ENCODE measurements around the gene MYOG. TPM values are rescaled to one million over a fixed set of nuclear protein-coding genes. Genes with fewer than 3 reads are reported as not detected.

The MYOG gene
- polyA plus RNA-seq, 3 donors, result not detected

DNA sequence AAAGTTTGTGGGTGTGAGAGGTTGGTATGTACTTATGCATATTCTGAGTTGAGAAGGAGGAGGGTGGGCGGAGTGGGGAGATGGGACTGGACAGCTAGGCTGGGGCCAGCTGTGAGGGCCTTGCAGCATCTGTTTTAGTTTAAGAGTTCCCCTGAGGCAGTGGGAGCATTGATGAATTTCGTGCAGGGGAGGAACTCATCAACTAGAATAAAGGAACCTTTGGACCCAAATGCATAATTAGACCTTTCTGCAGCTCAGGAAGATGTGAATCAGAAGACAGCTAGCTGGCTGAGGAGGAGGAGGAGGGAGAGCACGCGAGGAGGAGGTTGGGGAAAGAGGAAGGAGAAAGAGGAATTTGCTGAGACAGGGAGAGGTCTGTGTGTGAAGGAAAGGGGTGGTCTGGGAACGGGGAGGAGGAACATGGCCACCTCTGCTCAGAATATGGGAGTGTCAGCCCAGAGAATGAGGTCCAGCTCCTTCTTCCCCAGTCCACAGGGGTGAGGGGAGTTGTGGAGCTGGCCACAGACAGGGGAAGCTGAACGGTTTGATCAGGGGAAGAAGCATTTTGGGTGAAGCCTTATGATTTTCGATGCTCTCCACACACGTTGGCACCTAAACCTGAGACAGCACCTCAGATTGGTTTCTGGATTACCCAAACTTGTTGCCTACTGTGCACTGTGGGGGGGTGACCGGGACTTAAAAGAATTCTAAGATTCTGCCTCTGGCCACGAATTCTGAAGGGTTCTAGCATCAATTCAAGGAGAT is 27.7 kb downstream of the MYOG start:
- WGBS (ENCODE audit: insufficient coverage), result 10% methylated on average over 9 of the region's 10 CpGs
- Mint-ChIP-seq H3K9me3 (peaks cover 0 to 2% (median 0%) of the 10 kb centered on the region in 7 donors), H3K4me1 (peaks cover 70% of the 10 kb centered on the region), H3K27ac (peak overlapping the region; percentile 70 to 93 (median 90)), H3K4me3 (peak overlapping the region; percentile 58 to 82), H3K36me3 (peaks cover 3 to 12% of the 10 kb centered on the region in 2 donors), H3K27me3 (ENCODE audit: low read depth in 3 of 3) (peaks cover 0 to 1% (median 0%) of the 10 kb centered on the region in 3 donors)
- no peak for TF ChIP-seq CTCF (IDR thresholded peaks at IDR 0.05)
- Histone ChIP-seq H2AFZ (ENCODE audit: insufficient read depth, low read depth, low read length, poor library complexity, severe bottlenecking) (no peak overlapping the region), H3K4me3 (replicated peaks in 1 of 3; ENCODE audit: low read depth in 2 of 3, low read length in 3 of 3) (peak overlapping the region in 1 of 3 experiments; percentile 55), H4K20me1 (ENCODE audit: insufficient read depth, low read length) (no peaks in the 10 kb centered on the region), H3K9ac (ENCODE audit: insufficient read depth, low read length, poor library complexity, severe bottlenecking) (no peak overlapping the region), H3K79me2 (ENCODE audit: insufficient read depth, low read length) (peaks cover 6% of the 10 kb centered on the region), H3K36me3 (replicated peaks in 1 of 2; ENCODE audit: control insufficient read depth in 1 of 2, insufficient read depth in 2 of 2, low read length in 2 of 2) (no peaks in the 10 kb centered on the region), H3K9me3 (replicated peaks in 1 of 2; ENCODE audit: control insufficient read depth in 1 of 2, insufficient read depth in 1 of 2, low read length in 2 of 2) (no peaks in the 10 kb centered on the region), H3K4me2 (replicated peaks; ENCODE audit: extremely low read depth, low read length, poor library complexity, severe bottlenecking) (peak overlapping the region; percentile 72), H3K27ac (ENCODE audit: low read depth in 1 of 2, low read length in 2 of 2) (peak overlapping the region; percentile 56 to 57), H3K27me3 (ENCODE audit: control insufficient read depth in 2 of 2, insufficient read depth in 2 of 2, low read length in 2 of 2) (no peaks in the 10 kb centered on the region), H3K4me1 (ENCODE audit: control insufficient read depth in 1 of 2, insufficient read depth in 2 of 2, low read length in 2 of 2) (peaks cover 58 to 63% of the 10 kb centered on the region in 2 donors)
- intact Hi-C loops (cut with micrococcal nuclease), result no loop called here
- peak; percentile 57 to 77 (median 76) for DNase-seq

DNA sequence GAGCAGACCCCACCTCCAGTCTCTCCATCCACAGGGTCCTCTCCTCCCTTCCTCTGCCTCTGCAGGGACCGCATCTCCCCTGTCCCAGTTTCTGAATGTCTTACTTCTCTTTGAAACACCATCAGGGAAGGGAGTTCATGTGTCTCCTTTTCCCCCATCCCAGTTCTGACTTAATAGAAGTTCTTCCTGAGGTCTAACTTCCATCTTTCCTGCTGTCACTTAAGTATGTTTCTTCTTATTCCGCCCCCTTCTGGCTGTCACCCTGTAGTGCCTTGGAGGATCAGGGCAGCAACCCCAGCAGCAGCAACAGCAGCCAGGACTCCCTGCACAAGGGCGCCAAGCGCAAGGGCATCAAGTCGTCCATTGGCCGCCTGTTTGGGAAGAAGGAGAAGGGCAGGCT is 29.3 kb downstream of the MYOG start:
- no peak overlapping the region for H3K4me3 Mint-ChIP-seq
- H3K4me1 Mint-ChIP-seq, result peaks cover 59% of the 10 kb centered on the region
- Histone ChIP-seq H3K79me2 (ENCODE audit: insufficient read depth, low read length) (peaks cover 5% of the 10 kb centered on the region), H3K4me3 (replicated peaks in 1 of 3; ENCODE audit: low read depth in 2 of 3, low read length in 3 of 3) (no peak overlapping the region), H3K36me3 (replicated peaks in 1 of 2; ENCODE audit: control insufficient read depth in 1 of 2, insufficient read depth in 2 of 2, low read length in 2 of 2) (no peaks in the 10 kb centered on the region), H2AFZ (ENCODE audit: insufficient read depth, low read depth, low read length, poor library complexity, severe bottlenecking) (no peak overlapping the region), H3K9me3 (replicated peaks in 1 of 2; ENCODE audit: control insufficient read depth in 1 of 2, insufficient read depth in 1 of 2, low read length in 2 of 2) (no peaks in the 10 kb centered on the region), H3K9ac (ENCODE audit: insufficient read depth, low read length, poor library complexity, severe bottlenecking) (no peak overlapping the region), H3K4me1 (ENCODE audit: control insufficient read depth in 1 of 2, insufficient read depth in 2 of 2, low read length in 2 of 2) (peaks cover 55 to 57% of the 10 kb centered on the region in 2 donors), H4K20me1 (ENCODE audit: insufficient read depth, low read length) (no peaks in the 10 kb centered on the region), H3K27ac (ENCODE audit: low read depth in 1 of 2, low read length in 2 of 2) (no peak overlapping the region), H3K27me3 (ENCODE audit: control insufficient read depth in 2 of 2, insufficient read depth in 2 of 2, low read length in 2 of 2) (no peaks in the 10 kb centered on the region), H3K4me2 (replicated peaks; ENCODE audit: extremely low read depth, low read length, poor library complexity, severe bottlenecking) (no peak overlapping the region)
- H3K27ac Mint-ChIP-seq, result peak overlapping the region in 3 of 7 donors; percentile 3 to 76 (median 44)
- peaks cover 0 to 6% (median 5%) of the 10 kb centered on the region in 3 donors for H3K27me3 Mint-ChIP-seq (ENCODE audit: low read depth in 3 of 3)
- WGBS (ENCODE audit: insufficient coverage), result 100% methylated on average over 6 of the region's 6 CpGs
- H3K9me3 Mint-ChIP-seq, result peaks cover 0 to 5% (median 0%) of the 10 kb centered on the region in 7 donors
- intact Hi-C loops (cut with micrococcal nuclease), result no loop called here
- H3K36me3 Mint-ChIP-seq, result peaks cover 0 to 8% of the 10 kb centered on the region in 2 donors
- TF ChIP-seq CTCF (IDR thresholded peaks at IDR 0.05), result peak; percentile 17
- DNase-seq, result no peak
